ENCODE results near the gene SLC25A21.

Gene SLC25A21

GRCh38 chr14:37047226-37047625, 125.2 kb downstream of the SLC25A21 start:
- Histone ChIP-seq H3K9me3 (replicated peaks in 1 of 2; ENCODE audit: control insufficient read depth in 2 of 2, insufficient read depth in 1 of 2, low read depth in 1 of 2, low read length in 2 of 2) (no peaks in the 10 kb centered on the region), H3K9ac (ENCODE audit: low read depth, low read length, poor library complexity) (no peak overlapping the region), H2BK12ac (ENCODE audit: low read length) (no peak overlapping the region), H3K79me1 (ENCODE audit: low read depth, low read length) (no peaks in the 10 kb centered on the region), H3K4me1 (ENCODE audit: control insufficient read depth in 2 of 2, insufficient read depth in 1 of 2, low read depth in 1 of 2, low read length in 2 of 2) (peaks cover 0 to 2% of the 10 kb centered on the region in 2 donors), H3K4me3 (ENCODE audit: low read length in 2 of 2) (no peak overlapping the region), H3K27ac (replicated peaks; ENCODE audit: low read length) (no peak overlapping the region), H3K36me3 (replicated peaks in 1 of 2; ENCODE audit: control insufficient read depth in 2 of 2, insufficient read depth in 2 of 2, low read length in 2 of 2) (no peaks in the 10 kb centered on the region), H3K18ac (ENCODE audit: low read length) (no peak overlapping the region), H4K91ac (ENCODE audit: low read depth, low read length, poor library complexity) (no peak overlapping the region), H2BK15ac (ENCODE audit: low read length) (no peak overlapping the region), H3K23ac (ENCODE audit: low read depth, low read length, poor library complexity) (no peak overlapping the region), H3K4ac (ENCODE audit: low read length) (no peak overlapping the region), H3K27me3 (ENCODE audit: control insufficient read depth in 3 of 3, insufficient read depth in 3 of 3, low read depth in 1 of 3, low read length in 3 of 3) (no peaks in the 10 kb centered on the region), H2BK5ac (ENCODE audit: low read length) (no peak overlapping the region), H2AK5ac (ENCODE audit: low read depth, low read length) (no peak overlapping the region), H3K14ac (ENCODE audit: low read length) (no peak overlapping the region), H3K4me2 (ENCODE audit: insufficient read depth, low read length, poor library complexity, severe bottlenecking) (no peak overlapping the region), H2AFZ (ENCODE audit: low read length) (no peak overlapping the region), H2BK120ac (ENCODE audit: low read depth, low read length) (no peak overlapping the region), H4K8ac (ENCODE audit: low read depth, low read length) (no peak overlapping the region)
- no CpG with 5 or more reads among the region's 4 CpGs for WGBS, 2 donors (ENCODE audit: extremely low coverage in 2 of 2, insufficient read length in 2 of 2, insufficient replicate concordance in 1 of 2)
- no peak for DNase-seq (ENCODE audit: low spot score)

- Histone ChIP-seq H2AK5ac (ENCODE audit: low read depth, low read length) (no peak overlapping the region), H3K4me1 (ENCODE audit: control insufficient read depth in 2 of 2, insufficient read depth in 1 of 2, low read depth in 1 of 2, low read length in 2 of 2) (peaks cover 0 to 2% of the 10 kb centered on the region in 2 donors), H3K9me3 (replicated peaks in 1 of 2; ENCODE audit: control insufficient read depth in 2 of 2, insufficient read depth in 1 of 2, low read depth in 1 of 2, low read length in 2 of 2) (no peaks in the 10 kb centered on the region), H3K27ac (replicated peaks; ENCODE audit: low read length) (no peak overlapping the region), H2BK5ac (ENCODE audit: low read length) (no peak overlapping the region), H2AFZ (ENCODE audit: low read length) (no peak overlapping the region), H3K27me3 (ENCODE audit: control insufficient read depth in 3 of 3, insufficient read depth in 3 of 3, low read depth in 1 of 3, low read length in 3 of 3) (no peaks in the 10 kb centered on the region), H3K4ac (ENCODE audit: low read length) (no peak overlapping the region), H4K91ac (ENCODE audit: low read depth, low read length, poor library complexity) (no peak overlapping the region), H3K14ac (ENCODE audit: low read length) (no peak overlapping the region), H3K18ac (ENCODE audit: low read length) (no peak overlapping the region), H3K9ac (ENCODE audit: low read depth, low read length, poor library complexity) (no peak overlapping the region), H2BK15ac (ENCODE audit: low read length) (no peak overlapping the region), H3K4me3 (ENCODE audit: low read length in 2 of 2) (no peak overlapping the region), H3K79me1 (ENCODE audit: low read depth, low read length) (no peaks in the 10 kb centered on the region), H3K4me2 (ENCODE audit: insufficient read depth, low read length, poor library complexity, severe bottlenecking) (no peak overlapping the region), H2BK120ac (ENCODE audit: low read depth, low read length) (no peak overlapping the region), H2BK12ac (ENCODE audit: low read length) (no peak overlapping the region), H4K8ac (ENCODE audit: low read depth, low read length) (no peak overlapping the region), H3K36me3 (replicated peaks in 1 of 2; ENCODE audit: control insufficient read depth in 2 of 2, insufficient read depth in 2 of 2, low read length in 2 of 2) (no peaks in the 10 kb centered on the region), H3K23ac (ENCODE audit: low read depth, low read length, poor library complexity) (no peak overlapping the region)
- no CpG with 5 or more reads among the region's 2 CpGs for WGBS, 2 donors (ENCODE audit: extremely low coverage in 2 of 2, insufficient read length in 2 of 2, insufficient replicate concordance in 1 of 2)
- DNase-seq (ENCODE audit: low spot score): no peak
These were observed 125.6 kb downstream of the SLC25A21 start for GRCh38 chr14:37046815-37047214.

DNA sequence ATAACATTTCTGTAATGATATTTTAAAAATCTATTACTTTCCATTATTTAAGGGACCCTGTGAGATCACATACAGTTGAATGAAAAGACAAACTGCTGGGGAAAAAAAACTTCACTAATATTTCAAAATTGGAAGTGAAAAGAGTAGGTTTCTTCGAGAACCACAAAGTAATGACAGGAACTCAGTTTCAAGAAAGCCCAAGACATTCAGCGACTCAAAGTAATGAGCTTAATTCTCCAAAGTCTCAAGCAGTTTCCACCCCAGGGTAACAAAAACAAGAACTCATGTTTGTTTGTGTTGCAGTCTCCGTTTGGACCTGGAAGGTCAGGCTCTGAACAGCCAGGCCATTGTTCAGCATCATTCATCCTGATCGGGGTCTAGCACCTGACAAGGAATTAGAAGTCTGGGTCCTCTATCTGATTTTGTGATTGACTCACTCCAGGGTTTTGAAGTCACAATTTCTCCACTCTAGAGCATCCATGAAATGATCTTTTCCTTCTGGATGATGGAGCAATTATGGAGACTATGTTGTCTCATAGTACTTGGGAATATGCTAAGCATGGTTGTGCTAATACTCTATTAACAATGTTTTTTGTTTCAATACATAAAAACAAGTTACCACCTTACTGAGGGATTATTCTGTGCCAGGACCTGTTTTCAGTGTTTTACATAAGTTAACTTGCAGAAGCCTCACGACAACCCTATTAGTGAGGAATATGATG, 126.9 kb downstream of the SLC25A21 start:
- Histone ChIP-seq H2BK12ac (ENCODE audit: low read length) (no peak overlapping the region), H2BK120ac (ENCODE audit: low read depth, low read length) (no peak overlapping the region), H3K79me1 (ENCODE audit: low read depth, low read length) (no peaks in the 10 kb centered on the region), H3K4ac (ENCODE audit: low read length) (no peak overlapping the region), H3K18ac (ENCODE audit: low read length) (no peak overlapping the region), H3K14ac (ENCODE audit: low read length) (no peak overlapping the region), H3K9me3 (replicated peaks in 1 of 2; ENCODE audit: control insufficient read depth in 2 of 2, insufficient read depth in 1 of 2, low read depth in 1 of 2, low read length in 2 of 2) (no peaks in the 10 kb centered on the region), H4K8ac (ENCODE audit: low read depth, low read length) (no peak overlapping the region), H2BK15ac (ENCODE audit: low read length) (no peak overlapping the region), H2AK5ac (ENCODE audit: low read depth, low read length) (no peak overlapping the region), H3K27me3 (ENCODE audit: control insufficient read depth in 3 of 3, insufficient read depth in 3 of 3, low read depth in 1 of 3, low read length in 3 of 3) (no peaks in the 10 kb centered on the region), H3K23ac (ENCODE audit: low read depth, low read length, poor library complexity) (no peak overlapping the region), H2BK5ac (ENCODE audit: low read length) (no peak overlapping the region), H3K4me2 (ENCODE audit: insufficient read depth, low read length, poor library complexity, severe bottlenecking) (no peak overlapping the region), H3K27ac (replicated peaks; ENCODE audit: low read length) (no peak overlapping the region), H3K36me3 (replicated peaks in 1 of 2; ENCODE audit: control insufficient read depth in 2 of 2, insufficient read depth in 2 of 2, low read length in 2 of 2) (no peaks in the 10 kb centered on the region), H3K9ac (ENCODE audit: low read depth, low read length, poor library complexity) (no peak overlapping the region), H4K91ac (ENCODE audit: low read depth, low read length, poor library complexity) (no peak overlapping the region), H2AFZ (ENCODE audit: low read length) (no peak overlapping the region), H3K4me3 (ENCODE audit: low read length in 2 of 2) (no peak overlapping the region), H3K4me1 (ENCODE audit: control insufficient read depth in 2 of 2, insufficient read depth in 1 of 2, low read depth in 1 of 2, low read length in 2 of 2) (peaks cover 0 to 2% of the 10 kb centered on the region in 2 donors)
- DNase-seq (ENCODE audit: low spot score): peak; percentile 6
- WGBS, 2 donors (ENCODE audit: extremely low coverage in 2 of 2, insufficient read length in 2 of 2, insufficient replicate concordance in 1 of 2): no CpG with 5 or more reads among the region's 5 CpGs

DNA sequence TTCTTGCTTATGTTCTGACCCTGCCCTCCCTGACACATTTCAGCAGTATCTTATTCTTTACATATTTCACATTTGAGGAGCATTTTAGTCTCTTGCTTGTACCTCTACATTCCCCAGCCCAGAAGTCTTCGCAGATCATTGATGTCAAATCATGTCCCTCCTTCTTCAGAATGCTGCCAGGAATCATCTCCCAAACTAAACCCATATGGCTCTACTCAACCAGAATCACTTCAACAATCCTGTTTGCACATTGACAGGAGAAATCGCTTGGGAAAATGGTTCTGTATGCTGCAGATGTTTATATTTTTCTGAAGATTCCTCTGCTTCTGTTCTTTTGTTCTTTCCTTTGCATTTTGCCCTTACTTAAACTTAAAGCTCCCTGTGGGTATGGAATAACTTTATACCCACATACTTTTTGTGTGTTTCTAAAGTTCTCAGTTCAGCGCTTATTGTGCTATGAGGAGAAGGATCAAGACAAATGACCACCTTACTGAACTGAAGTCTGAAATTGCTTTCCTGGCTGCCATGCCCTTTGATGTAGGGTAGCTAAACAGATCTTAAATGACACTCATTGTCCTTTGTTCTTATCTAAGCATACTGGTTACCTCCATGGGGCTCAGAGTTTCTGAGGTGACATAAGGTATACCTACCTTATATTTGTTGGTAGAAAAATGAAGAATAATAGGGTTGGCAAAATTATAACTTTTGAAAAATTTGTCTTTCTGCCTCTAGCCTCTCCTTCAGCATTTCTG, 134.6 kb downstream of the SLC25A21 start:
- Histone ChIP-seq H3K4me1 (ENCODE audit: control insufficient read depth in 2 of 2, insufficient read depth in 1 of 2, low read depth in 1 of 2, low read length in 2 of 2) (peaks cover 0 to 2% of the 10 kb centered on the region in 2 donors), H2BK15ac (ENCODE audit: low read length) (no peak overlapping the region), H2AK5ac (ENCODE audit: low read depth, low read length) (no peak overlapping the region), H3K18ac (ENCODE audit: low read length) (no peak overlapping the region), H3K27me3 (ENCODE audit: control insufficient read depth in 3 of 3, insufficient read depth in 3 of 3, low read depth in 1 of 3, low read length in 3 of 3) (no peaks in the 10 kb centered on the region), H3K23ac (ENCODE audit: low read depth, low read length, poor library complexity) (no peak overlapping the region), H2BK120ac (ENCODE audit: low read depth, low read length) (no peak overlapping the region), H4K8ac (ENCODE audit: low read depth, low read length) (no peak overlapping the region), H2BK12ac (ENCODE audit: low read length) (no peak overlapping the region), H2AFZ (ENCODE audit: low read length) (no peak overlapping the region), H2BK5ac (ENCODE audit: low read length) (no peak overlapping the region), H3K9ac (ENCODE audit: low read depth, low read length, poor library complexity) (no peak overlapping the region), H4K91ac (ENCODE audit: low read depth, low read length, poor library complexity) (no peak overlapping the region), H3K27ac (replicated peaks; ENCODE audit: low read length) (no peak overlapping the region), H3K9me3 (replicated peaks in 1 of 2; ENCODE audit: control insufficient read depth in 2 of 2, insufficient read depth in 1 of 2, low read depth in 1 of 2, low read length in 2 of 2) (peaks cover 0 to 3% of the 10 kb centered on the region in 2 donors), H3K79me1 (ENCODE audit: low read depth, low read length) (no peaks in the 10 kb centered on the region), H3K4me3 (ENCODE audit: low read length in 2 of 2) (no peak overlapping the region), H3K4me2 (ENCODE audit: insufficient read depth, low read length, poor library complexity, severe bottlenecking) (no peak overlapping the region), H3K36me3 (replicated peaks in 1 of 2; ENCODE audit: control insufficient read depth in 2 of 2, insufficient read depth in 2 of 2, low read length in 2 of 2) (no peaks in the 10 kb centered on the region), H3K14ac (ENCODE audit: low read length) (no peak overlapping the region), H3K4ac (ENCODE audit: low read length) (no peak overlapping the region)
- no CpG with 5 or more reads among the region's 3 CpGs for WGBS, 2 donors (ENCODE audit: extremely low coverage in 2 of 2, insufficient read length in 2 of 2, insufficient replicate concordance in 1 of 2)
- no peak for DNase-seq (ENCODE audit: low spot score)

All from neuronal stem cell (in vitro differentiated cells).